ENCODE data around the gene TMEM273.

Gene TMEM273

DNA sequence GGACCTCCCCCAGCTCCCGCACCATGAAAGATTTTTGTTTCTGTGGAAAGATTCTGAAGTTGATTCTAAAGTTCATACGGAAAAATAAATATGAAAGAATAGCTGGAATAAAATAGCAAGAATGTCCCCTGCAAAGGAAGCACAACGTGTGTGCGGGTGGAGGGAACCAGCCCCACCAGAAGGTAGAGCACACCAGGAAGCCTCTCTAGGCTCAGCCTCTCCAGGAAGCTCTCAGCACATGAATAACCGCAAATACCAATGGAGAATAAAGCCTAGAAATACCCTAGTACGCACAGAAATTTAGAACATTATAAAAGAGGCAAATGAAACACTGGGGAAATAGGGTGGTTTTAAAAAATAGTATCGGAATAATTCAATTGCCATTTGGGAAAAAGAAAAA lies 29.8 kb downstream of the TMEM273 start:
- Histone ChIP-seq H3K4me1 (ENCODE audit: control insufficient read depth, insufficient read depth, low read length, poor library complexity, severe bottlenecking) (no peaks in the 10 kb centered on the region), H3K4me3 (ENCODE audit: insufficient read depth, low read depth, low read length, poor library complexity, severe bottlenecking) (no peak overlapping the region), H3K36me3 (ENCODE audit: control insufficient read depth, insufficient read depth, low read length) (no peaks in the 10 kb centered on the region), H3K9me3 (ENCODE audit: control insufficient read depth, low read length) (no peaks in the 10 kb centered on the region), H3K27ac (ENCODE audit: insufficient read depth, low read length, poor library complexity, severe bottlenecking) (no peak overlapping the region), H3K27me3 (replicated peaks; ENCODE audit: control insufficient read depth, insufficient read depth, low read length, poor library complexity, severe bottlenecking) (no peaks in the 10 kb centered on the region)
- no peak for DNase-seq

DNA sequence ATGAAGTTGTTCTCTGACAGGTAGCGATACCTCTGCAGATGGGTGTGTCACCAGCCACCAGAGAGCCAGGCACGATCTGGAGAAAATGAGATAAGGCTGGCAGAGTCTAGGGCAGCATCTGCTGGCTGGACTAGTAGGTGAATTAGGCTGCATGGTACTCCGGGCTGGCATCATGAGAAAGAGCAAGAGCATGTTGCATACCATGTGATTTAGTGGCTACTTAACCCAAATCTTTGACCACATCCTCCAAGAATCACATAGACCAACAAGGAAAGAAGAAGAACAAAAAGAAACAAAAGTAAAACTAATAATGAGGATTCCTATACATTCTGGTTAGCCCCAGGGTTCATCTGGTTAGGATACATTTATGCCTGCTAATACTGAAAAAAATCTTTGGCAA lies 31.0 kb downstream of the TMEM273 start:
- DNase-seq, result no peak
- Histone ChIP-seq H3K27ac (ENCODE audit: insufficient read depth, low read length, poor library complexity, severe bottlenecking) (no peak overlapping the region), H3K4me1 (ENCODE audit: control insufficient read depth, insufficient read depth, low read length, poor library complexity, severe bottlenecking) (no peaks in the 10 kb centered on the region), H3K9me3 (ENCODE audit: control insufficient read depth, low read length) (no peaks in the 10 kb centered on the region), H3K4me3 (ENCODE audit: insufficient read depth, low read depth, low read length, poor library complexity, severe bottlenecking) (no peak overlapping the region), H3K27me3 (replicated peaks; ENCODE audit: control insufficient read depth, insufficient read depth, low read length, poor library complexity, severe bottlenecking) (no peaks in the 10 kb centered on the region), H3K36me3 (ENCODE audit: control insufficient read depth, insufficient read depth, low read length) (no peaks in the 10 kb centered on the region)

DNA sequence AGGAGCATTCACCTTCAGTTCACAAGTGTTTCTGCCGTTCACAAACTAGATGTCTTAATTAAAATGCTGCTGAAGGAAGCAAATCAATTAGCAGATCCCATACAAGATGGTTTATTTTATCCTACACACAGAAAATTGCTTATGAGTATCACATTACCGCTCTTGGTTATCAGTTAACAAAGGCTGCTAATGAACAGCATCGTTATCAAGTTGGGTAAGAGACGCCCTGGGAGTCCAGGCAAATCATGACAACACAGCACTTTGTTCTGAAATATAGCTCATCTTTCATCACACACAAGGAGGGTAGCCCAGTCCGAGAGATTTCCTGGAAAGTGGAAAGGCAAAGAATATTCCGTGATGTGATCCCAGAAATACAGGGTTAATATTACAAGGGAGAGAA lies 33.5 kb downstream of the TMEM273 start:
- H3K9me3 ChIP-seq (ENCODE audit: control insufficient read depth, low read length), result no peaks in the 10 kb centered on the region
- H3K36me3 ChIP-seq (ENCODE audit: control insufficient read depth, insufficient read depth, low read length), result no peaks in the 10 kb centered on the region
- no peak overlapping the region for H3K4me3 ChIP-seq (ENCODE audit: insufficient read depth, low read depth, low read length, poor library complexity, severe bottlenecking)
- H3K27ac ChIP-seq (ENCODE audit: insufficient read depth, low read length, poor library complexity, severe bottlenecking), result no peak overlapping the region
- DNase-seq, result no peak
- no peaks in the 10 kb centered on the region for H3K4me1 ChIP-seq (ENCODE audit: control insufficient read depth, insufficient read depth, low read length, poor library complexity, severe bottlenecking)
- H3K27me3 ChIP-seq (replicated peaks; ENCODE audit: control insufficient read depth, insufficient read depth, low read length, poor library complexity, severe bottlenecking), result no peaks in the 10 kb centered on the region

DNA sequence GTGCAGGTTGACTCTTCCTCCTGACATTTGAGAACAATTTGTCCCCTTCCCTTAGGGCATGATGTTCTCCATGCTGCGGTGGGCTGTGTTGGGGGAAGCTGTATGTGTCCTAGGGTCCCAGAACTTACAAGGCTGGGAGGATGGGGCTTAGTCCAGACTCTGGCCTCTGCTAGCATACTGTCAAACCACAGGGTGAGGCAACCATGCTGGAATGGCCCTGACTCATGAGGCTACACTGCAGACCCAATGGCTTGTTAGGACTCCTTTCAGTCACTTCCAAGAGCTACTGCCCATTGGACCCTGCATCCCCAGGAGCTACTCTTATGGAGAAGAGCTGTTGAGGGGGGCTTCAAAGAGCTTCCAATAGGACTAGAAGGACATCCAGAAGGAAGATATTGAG lies 34.2 kb downstream of the TMEM273 start:
- no peaks in the 10 kb centered on the region for H3K9me3 ChIP-seq (ENCODE audit: control insufficient read depth, low read length)
- H3K27me3 ChIP-seq (replicated peaks; ENCODE audit: control insufficient read depth, insufficient read depth, low read length, poor library complexity, severe bottlenecking), result no peaks in the 10 kb centered on the region
- no peaks in the 10 kb centered on the region for H3K4me1 ChIP-seq (ENCODE audit: control insufficient read depth, insufficient read depth, low read length, poor library complexity, severe bottlenecking)
- no peak overlapping the region for H3K27ac ChIP-seq (ENCODE audit: insufficient read depth, low read length, poor library complexity, severe bottlenecking)
- H3K4me3 ChIP-seq (ENCODE audit: insufficient read depth, low read depth, low read length, poor library complexity, severe bottlenecking), result no peak overlapping the region
- no peak for DNase-seq
- H3K36me3 ChIP-seq (ENCODE audit: control insufficient read depth, insufficient read depth, low read length), result no peaks in the 10 kb centered on the region

DNA sequence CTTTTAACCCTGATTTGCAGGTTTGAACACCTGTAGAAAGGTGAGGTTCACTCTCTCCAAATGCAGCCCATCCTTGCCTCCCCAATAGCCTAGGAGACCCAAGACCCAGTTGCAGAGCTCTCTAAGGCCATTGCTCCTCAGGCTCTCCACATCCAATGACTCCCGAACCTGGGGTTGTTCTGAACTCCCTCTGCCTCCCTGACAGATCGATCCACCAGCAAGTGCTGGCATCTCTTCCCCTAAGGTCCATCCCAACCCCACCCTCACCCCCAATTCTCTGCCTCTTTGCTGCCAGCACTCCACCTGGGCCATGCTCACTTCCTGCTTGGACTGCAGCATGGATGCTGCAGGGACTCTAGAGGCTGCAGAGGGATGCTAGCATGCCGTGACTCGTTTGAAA lies 35.1 kb downstream of the TMEM273 start:
- no peaks in the 10 kb centered on the region for H3K9me3 ChIP-seq (ENCODE audit: control insufficient read depth, low read length)
- H3K4me1 ChIP-seq (ENCODE audit: control insufficient read depth, insufficient read depth, low read length, poor library complexity, severe bottlenecking), result no peaks in the 10 kb centered on the region
- no peaks in the 10 kb centered on the region for H3K27me3 ChIP-seq (replicated peaks; ENCODE audit: control insufficient read depth, insufficient read depth, low read length, poor library complexity, severe bottlenecking)
- no peak for DNase-seq
- no peak overlapping the region for H3K4me3 ChIP-seq (ENCODE audit: insufficient read depth, low read depth, low read length, poor library complexity, severe bottlenecking)
- no peaks in the 10 kb centered on the region for H3K36me3 ChIP-seq (ENCODE audit: control insufficient read depth, insufficient read depth, low read length)
- H3K27ac ChIP-seq (ENCODE audit: insufficient read depth, low read length, poor library complexity, severe bottlenecking), result no peak overlapping the region

DNA sequence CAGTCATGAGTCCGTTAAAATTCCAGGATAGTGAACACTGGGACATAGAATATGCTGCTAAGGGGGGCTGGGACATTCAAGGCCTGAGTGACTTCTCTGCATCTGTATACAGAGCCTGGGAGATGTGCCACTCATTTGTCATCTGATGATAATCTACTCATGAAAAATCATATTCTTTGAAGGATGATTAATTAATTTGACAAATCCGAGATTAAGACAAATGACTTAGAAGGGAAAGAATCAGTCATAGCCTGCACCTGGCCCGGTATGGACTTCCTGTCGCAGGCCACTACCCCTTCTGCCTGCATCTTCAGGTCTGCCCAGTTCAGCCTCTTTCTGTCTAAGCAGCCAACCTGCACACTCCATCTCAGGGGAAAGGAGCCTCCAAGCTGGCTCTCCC lies 35.5 kb downstream of the TMEM273 start:
- Histone ChIP-seq H3K9me3 (ENCODE audit: control insufficient read depth, low read length) (no peaks in the 10 kb centered on the region), H3K4me3 (ENCODE audit: insufficient read depth, low read depth, low read length, poor library complexity, severe bottlenecking) (no peak overlapping the region), H3K27me3 (replicated peaks; ENCODE audit: control insufficient read depth, insufficient read depth, low read length, poor library complexity, severe bottlenecking) (no peaks in the 10 kb centered on the region)

DNA sequence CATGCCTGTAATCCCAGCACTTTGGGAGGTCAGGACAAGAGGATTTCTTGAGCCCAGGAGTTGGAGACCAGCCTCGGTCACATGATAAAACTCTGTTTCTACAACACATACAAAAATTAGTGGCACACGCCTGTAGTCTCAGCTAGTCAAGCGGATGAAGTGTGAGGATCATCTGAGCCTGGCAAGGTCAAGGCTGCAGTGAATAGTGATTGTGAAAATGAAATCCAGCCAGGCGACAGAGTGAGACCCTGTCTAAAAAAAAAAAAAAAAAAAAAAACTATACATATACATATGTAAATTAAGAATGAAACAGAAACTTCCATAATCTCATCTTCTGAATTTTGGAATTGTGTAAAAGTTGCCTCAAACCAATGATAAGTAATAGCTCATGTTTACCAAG lies 36.2 kb downstream of the TMEM273 start:
- no peak for DNase-seq
- Histone ChIP-seq H3K27ac (ENCODE audit: insufficient read depth, low read length, poor library complexity, severe bottlenecking) (no peak overlapping the region), H3K36me3 (ENCODE audit: control insufficient read depth, insufficient read depth, low read length) (no peaks in the 10 kb centered on the region), H3K9me3 (ENCODE audit: control insufficient read depth, low read length) (no peaks in the 10 kb centered on the region), H3K4me1 (ENCODE audit: control insufficient read depth, insufficient read depth, low read length, poor library complexity, severe bottlenecking) (no peaks in the 10 kb centered on the region), H3K4me3 (ENCODE audit: insufficient read depth, low read depth, low read length, poor library complexity, severe bottlenecking) (no peak overlapping the region), H3K27me3 (replicated peaks; ENCODE audit: control insufficient read depth, insufficient read depth, low read length, poor library complexity, severe bottlenecking) (no peaks in the 10 kb centered on the region)

More for the DNA sequence above, 35.5 kb downstream of the TMEM273 start:
- Histone ChIP-seq H3K36me3 (ENCODE audit: control insufficient read depth, insufficient read depth, low read length) (no peaks in the 10 kb centered on the region), H3K4me1 (ENCODE audit: control insufficient read depth, insufficient read depth, low read length, poor library complexity, severe bottlenecking) (no peaks in the 10 kb centered on the region), H3K27ac (ENCODE audit: insufficient read depth, low read length, poor library complexity, severe bottlenecking) (no peak overlapping the region)
- DNase-seq, result no peak

DNA sequence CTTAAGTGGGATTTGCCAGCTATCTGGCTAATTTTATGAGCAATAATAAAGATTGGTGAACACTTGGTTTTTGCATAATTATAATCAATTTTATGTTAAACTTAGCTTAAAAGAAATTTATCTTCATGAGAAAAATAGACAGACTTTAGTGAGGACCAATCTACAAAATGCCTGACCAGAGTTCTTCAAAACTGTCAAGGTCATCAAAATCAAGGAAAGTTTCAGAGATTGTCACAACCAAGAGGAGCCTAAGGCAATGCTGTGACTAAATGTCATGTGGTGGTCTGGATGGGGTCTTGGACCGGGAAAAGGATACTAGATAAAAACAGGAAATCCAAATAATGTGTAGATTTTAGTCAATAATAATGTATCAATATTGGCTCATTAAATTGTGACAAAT lies 36.7 kb downstream of the TMEM273 start:
- H3K36me3 ChIP-seq (ENCODE audit: control insufficient read depth, insufficient read depth, low read length), result no peaks in the 10 kb centered on the region
- DNase-seq, result no peak
- H3K4me3 ChIP-seq (ENCODE audit: insufficient read depth, low read depth, low read length, poor library complexity, severe bottlenecking), result no peak overlapping the region
- no peak overlapping the region for H3K27ac ChIP-seq (ENCODE audit: insufficient read depth, low read length, poor library complexity, severe bottlenecking)
- H3K27me3 ChIP-seq (replicated peaks; ENCODE audit: control insufficient read depth, insufficient read depth, low read length, poor library complexity, severe bottlenecking), result no peaks in the 10 kb centered on the region
- H3K9me3 ChIP-seq (ENCODE audit: control insufficient read depth, low read length), result no peaks in the 10 kb centered on the region
- H3K4me1 ChIP-seq (ENCODE audit: control insufficient read depth, insufficient read depth, low read length, poor library complexity, severe bottlenecking), result no peaks in the 10 kb centered on the region

DNA sequence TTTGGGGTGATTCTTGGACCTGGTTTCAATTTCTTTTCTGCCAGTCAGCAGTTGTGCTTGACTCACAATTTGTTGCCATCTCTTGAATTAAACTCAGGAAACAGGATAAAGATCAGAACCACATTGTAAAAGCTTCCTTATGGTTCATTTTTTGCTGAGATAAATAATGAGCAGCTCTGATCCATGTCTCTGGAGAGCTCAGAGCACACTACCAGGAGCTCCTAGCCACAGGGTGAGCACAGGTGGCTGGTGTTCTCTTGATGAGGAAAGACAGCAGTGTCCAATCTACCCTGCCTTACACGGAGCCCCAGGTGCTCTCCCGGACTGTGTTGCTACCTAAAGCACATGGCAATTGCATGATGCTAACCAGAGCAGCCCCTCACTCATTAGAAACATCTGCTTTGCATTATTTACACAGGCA lies 37.2 kb downstream of the TMEM273 start:
- Histone ChIP-seq H3K4me1 (ENCODE audit: control insufficient read depth, insufficient read depth, low read length, poor library complexity, severe bottlenecking) (no peaks in the 10 kb centered on the region), H3K36me3 (ENCODE audit: control insufficient read depth, insufficient read depth, low read length) (no peaks in the 10 kb centered on the region), H3K4me3 (ENCODE audit: insufficient read depth, low read depth, low read length, poor library complexity, severe bottlenecking) (no peak overlapping the region), H3K27me3 (replicated peaks; ENCODE audit: control insufficient read depth, insufficient read depth, low read length, poor library complexity, severe bottlenecking) (no peaks in the 10 kb centered on the region), H3K27ac (ENCODE audit: insufficient read depth, low read length, poor library complexity, severe bottlenecking) (no peak overlapping the region), H3K9me3 (ENCODE audit: control insufficient read depth, low read length) (no peaks in the 10 kb centered on the region)
- DNase-seq, result no peak

DNA sequence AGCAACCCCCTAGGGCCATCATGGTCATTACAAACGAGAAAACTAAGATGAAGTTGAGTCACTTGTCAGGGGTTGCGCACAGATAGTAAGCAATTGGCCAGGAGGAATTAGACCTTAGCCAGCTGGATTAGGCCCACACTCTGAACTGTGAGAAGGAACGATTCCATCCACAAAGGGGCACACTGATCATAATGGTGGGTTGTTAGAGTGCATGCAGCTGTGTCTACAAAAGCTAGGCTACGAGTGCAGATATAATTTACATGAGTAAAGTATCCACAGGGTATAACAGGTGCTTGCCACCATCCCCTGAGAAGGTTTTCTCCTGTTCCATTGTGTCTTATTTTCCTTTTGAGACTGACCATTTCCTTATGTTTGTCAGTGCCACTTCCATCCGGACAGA lies 37.8 kb downstream of the TMEM273 start:
- Histone ChIP-seq H3K9me3 (ENCODE audit: control insufficient read depth, low read length) (no peaks in the 10 kb centered on the region), H3K36me3 (ENCODE audit: control insufficient read depth, insufficient read depth, low read length) (no peaks in the 10 kb centered on the region), H3K4me3 (ENCODE audit: insufficient read depth, low read depth, low read length, poor library complexity, severe bottlenecking) (no peak overlapping the region), H3K4me1 (ENCODE audit: control insufficient read depth, insufficient read depth, low read length, poor library complexity, severe bottlenecking) (no peaks in the 10 kb centered on the region), H3K27ac (ENCODE audit: insufficient read depth, low read length, poor library complexity, severe bottlenecking) (no peak overlapping the region), H3K27me3 (replicated peaks; ENCODE audit: control insufficient read depth, insufficient read depth, low read length, poor library complexity, severe bottlenecking) (no peaks in the 10 kb centered on the region)
- DNase-seq, result no peak

DNA sequence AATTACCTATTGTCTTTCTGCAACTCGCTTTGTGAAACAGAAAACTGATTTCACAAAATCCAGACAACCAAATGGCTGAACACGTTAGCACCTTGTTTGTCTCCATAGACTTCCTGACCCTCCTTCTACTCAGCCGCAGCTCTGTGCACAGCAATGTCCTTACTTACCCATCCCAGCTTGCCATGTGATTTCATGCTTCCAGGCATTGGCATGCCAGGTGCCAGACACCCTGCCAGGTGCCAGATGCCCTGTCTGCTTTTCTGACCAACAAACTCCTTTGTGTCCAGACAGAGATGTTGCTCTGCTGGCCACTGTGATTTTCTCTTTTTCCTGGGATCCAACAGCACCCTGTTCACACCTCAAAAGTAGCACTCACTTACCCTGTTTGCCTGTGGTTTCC lies 38.3 kb downstream of the TMEM273 start:
- DNase-seq, result no peak
- Histone ChIP-seq H3K27me3 (replicated peaks; ENCODE audit: control insufficient read depth, insufficient read depth, low read length, poor library complexity, severe bottlenecking) (no peaks in the 10 kb centered on the region), H3K27ac (ENCODE audit: insufficient read depth, low read length, poor library complexity, severe bottlenecking) (no peak overlapping the region), H3K9me3 (ENCODE audit: control insufficient read depth, low read length) (no peaks in the 10 kb centered on the region), H3K4me1 (ENCODE audit: control insufficient read depth, insufficient read depth, low read length, poor library complexity, severe bottlenecking) (no peaks in the 10 kb centered on the region), H3K36me3 (ENCODE audit: control insufficient read depth, insufficient read depth, low read length) (no peaks in the 10 kb centered on the region), H3K4me3 (ENCODE audit: insufficient read depth, low read depth, low read length, poor library complexity, severe bottlenecking) (no peak overlapping the region)

All from effector memory CD4-positive, alpha-beta T cell (primary cell).